ENCODE measurements around the gene PDLIM5.

- no peak for TF ChIP-seq CTCF (conservative IDR thresholded peaks at IDR 0.05; ENCODE audit: low read length)
- no peak for TF ChIP-seq EZH2phosphoT487 (IDR thresholded peaks at IDR 0.05; ENCODE audit: borderline replicate concordance)
Observed at GRCh38 chr4:94583914-94584641, 132.3 kb downstream of the PDLIM5 start.
